Measurements from ENCODE around the gene ABI3BP. TPM values are rescaled to one million over a fixed set of nuclear protein-coding genes. Genes with fewer than 3 reads are reported as not detected.

The ABI3BP gene, protein sequence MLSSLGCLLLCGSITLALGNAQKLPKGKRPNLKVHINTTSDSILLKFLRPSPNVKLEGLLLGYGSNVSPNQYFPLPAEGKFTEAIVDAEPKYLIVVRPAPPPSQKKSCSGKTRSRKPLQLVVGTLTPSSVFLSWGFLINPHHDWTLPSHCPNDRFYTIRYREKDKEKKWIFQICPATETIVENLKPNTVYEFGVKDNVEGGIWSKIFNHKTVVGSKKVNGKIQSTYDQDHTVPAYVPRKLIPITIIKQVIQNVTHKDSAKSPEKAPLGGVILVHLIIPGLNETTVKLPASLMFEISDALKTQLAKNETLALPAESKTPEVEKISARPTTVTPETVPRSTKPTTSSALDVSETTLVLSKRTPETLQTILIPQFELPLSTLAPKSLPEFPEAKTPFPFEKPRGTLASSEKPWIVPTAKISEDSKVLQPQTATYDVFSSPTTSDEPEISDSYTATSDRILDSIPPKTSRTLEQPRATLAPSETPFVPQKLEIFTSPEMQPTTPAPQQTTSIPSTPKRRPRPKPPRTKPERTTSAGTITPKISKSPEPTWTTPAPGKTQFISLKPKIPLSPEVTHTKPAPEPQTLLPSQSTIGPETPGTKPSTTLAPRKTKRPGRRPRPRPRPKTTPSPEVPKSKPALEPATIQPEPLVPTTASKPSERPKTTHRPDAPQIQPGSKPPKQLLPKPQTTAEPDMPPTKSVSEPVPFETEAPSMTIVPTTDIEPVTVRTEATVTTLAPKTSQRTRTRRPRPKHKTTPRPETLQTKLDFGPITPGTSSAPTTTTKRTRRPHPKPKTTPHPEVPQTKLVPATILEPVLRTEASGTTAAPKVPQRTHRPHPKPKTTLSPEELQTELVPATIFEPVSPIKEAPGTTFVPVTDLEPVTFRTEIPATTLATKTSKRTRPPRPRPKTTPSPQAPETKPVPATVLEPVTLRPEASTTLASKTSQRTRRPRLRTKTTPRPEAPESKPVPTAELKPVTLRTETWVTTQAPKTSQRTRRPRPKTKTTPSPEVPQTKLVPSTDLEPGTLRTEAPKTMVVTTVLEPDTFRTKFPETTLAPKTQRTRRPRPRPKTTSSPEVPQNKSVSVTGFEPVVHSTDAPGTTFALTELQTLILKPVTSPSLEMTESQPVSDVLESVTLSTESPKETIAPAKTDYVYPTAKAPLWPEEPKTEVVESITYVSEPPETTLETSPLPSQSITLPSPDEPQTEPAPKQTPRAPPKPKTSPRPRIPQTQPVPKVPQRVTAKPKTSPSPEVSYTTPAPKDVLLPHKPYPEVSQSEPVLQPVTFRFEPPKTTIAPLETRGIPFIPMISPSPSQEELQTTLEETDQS (N-terminal part only)
- 1.3 and 4.3 TPM in 2 replicates for total RNA-seq

DNA sequence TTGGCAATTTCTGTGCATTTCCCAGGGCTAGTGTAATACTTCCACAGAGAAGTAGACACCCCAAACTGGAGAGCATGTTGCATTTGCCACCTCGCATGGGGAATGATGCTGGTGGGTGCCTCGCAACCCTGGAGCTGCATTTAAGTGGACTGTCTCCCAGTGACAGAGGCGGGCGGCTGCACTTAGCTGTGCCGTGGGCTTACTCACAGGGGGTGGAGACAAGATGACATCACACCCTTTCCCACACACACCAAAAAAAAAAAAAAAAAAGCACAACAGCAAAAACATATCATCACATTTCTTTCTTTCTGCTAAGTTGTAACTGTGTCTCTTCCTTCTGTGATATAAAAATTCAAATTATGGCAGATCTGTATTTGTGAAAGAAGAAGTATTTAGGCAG, at the start of gene ABI3BP:
Gene ABI3BP (minus strand): TSS at position 113 of the 400 bp plus-strand sequence. CDS start 37 bp downstream, at position 76.

DNA sequence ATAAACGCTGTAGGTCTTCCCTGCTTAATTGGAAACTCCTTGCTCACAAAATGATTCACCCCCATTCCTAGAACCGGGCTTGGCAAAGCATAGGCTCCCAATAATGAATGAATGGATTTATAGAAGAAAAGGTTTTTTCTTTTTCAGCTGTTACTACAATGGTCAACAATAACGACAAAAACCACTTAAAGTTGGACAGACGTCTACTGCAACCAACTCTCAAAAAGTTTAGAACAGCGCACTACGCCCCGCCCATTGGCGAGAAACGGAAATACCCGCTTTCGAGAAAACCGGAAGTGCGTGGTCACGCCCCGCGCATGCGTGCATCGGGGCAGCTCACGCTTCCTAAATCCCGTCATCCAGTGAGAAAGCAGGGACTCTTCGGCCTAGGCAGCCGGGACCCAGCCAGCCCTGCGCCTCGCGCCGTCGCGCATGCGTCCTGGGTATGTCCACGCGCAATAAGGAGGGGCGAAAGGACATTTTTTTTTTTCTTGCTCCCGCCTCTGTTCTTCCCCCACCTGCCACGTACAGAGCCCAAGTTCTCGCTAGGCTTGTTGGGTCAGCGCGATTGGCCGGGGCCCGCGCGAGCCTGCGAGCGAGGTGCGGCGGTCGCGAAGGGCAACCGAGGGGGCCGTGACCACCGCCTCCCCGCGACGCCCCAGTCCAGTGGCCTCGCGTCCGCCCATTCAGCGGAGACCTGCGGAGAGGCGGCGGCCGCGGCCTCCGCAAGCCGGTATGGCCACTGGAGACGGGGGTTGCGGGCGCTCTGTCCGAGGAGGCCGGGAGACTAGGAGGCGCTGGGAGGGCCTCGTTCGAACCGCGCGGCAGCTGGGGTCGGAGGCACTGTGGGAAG, 284.0 kb downstream of the ABI3BP start, which contains the start of gene TFG:
Gene TFG (plus strand): TSS at position 506 of the 853 bp plus-strand sequence. CDS start 4,192 bp downstream, outside the sequence.

All from smooth muscle cell of bladder (primary cell).